Stimulated activated CD4-positive, alpha-beta T cell treated with anti-CD3 and anti-CD28 coated beads, TNF-alpha, amount 100 ng/mL, for 24 hours (primary cell): ENCODE measurements around the gene SLC7A7.
"Not testable (repeated sequence)": the region's sequence is repeated elsewhere in the genome, so short reads cannot be mapped to it uniquely, and the experiment has no call there.

Experiments
- DNase-seq, 3 experiments: peaks; one replicate each; pipeline ENCODE4 v3.0.0-alpha.2; 2020; ENCODE audit warnings: low read depth in 3 of 3

Gene SLC7A7

DNA sequence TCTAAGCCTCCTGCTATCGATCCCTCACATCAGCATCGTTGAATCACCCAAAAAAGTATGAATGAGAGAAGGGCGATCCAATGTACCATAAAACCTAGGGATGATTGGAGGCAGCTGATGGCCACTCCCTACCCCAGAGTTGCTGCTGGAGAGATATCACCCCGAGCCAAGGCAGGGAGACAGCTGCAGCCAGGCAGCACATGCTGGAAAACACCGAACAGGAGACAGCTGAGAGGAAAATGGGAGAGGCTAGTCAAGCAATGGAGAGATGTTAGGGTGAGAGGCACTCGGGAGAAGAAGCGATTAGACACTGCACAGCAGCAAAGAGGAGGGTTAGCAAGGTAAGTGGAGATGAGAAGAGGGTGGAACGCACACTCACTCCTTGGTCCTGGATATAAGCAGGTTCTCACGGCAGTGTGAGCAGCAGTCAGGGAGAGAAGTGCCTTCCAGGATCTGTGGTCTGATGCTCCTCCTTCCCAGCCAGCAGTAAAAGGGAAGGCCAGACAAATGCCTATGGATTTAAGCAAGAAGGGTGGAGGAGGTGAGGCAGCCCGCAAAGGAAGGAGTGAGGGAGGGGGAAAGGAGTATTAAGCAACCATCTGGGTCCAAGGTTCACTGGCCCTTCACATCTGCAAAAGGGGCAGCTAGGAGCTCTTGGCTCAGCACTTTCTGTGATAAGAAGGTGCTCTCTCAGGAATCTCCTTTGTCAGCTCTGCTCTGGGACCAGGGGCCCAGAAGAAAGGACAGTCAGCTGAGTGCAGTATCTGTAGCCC is at the start of gene SLC7A7:
Gene SLC7A7, minus strand, starts transcription at position 495 of the 773 bp plus-strand sequence. CDS start 2,037 bp downstream, outside the sequence.
- no peak for DNase-seq

DNA sequence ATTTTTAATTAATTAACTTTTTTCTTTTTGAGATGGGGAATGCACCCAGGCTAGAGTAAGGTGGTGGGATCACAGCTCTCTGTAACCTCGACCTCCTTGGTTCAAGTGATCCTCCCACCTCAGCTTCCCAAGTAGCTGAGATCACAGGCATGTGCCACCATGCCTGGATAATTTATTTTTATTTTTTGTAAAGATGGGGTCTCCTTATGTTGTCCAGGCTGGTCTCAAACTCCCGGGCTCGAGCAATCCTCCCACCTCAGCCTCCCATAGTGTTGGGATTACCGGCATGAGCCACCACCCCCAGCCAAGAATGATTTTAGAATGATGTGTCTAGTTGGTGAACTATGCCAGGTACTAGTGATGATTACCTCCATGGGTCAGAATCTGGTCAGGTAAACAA is 49.7 kb upstream of the SLC7A7 start:
- DNase-seq, result no peak

GRCh38 chr14:22861651-22862050 is 46.4 kb upstream of the SLC7A7 start:
- no peak for DNase-seq

GRCh38 chr14:22860377-22860776 is 45.1 kb upstream of the SLC7A7 start:
- not testable (repeated sequence) for DNase-seq

GRCh38 chr14:22856428-22856827 is 41.2 kb upstream of the SLC7A7 start:
- DNase-seq, result no peak

GRCh38 chr14:22854963-22855724 is 39.9 kb upstream of the SLC7A7 start:
- no peak for DNase-seq

DNA sequence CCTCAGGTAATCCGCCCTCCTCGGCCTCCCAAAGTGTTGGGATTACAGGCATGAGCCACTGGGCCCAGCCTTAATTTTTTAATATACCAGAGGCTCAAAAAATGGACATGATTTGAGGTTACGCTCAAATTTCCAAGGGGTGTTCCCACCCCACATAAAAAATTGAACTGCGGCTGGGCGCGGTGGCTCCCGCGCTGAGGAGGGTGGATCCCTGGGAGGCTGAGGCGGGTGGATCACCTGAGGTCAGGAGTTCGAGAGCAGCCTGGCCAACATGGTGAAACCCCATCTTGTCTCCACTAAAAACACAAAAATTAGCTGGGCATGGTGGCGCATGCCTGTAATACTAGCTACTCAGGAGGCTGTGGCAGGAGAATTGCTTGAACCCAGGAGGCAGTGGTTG is 39.1 kb upstream of the SLC7A7 start:
- DNase-seq, result not testable (repeated sequence)

DNA sequence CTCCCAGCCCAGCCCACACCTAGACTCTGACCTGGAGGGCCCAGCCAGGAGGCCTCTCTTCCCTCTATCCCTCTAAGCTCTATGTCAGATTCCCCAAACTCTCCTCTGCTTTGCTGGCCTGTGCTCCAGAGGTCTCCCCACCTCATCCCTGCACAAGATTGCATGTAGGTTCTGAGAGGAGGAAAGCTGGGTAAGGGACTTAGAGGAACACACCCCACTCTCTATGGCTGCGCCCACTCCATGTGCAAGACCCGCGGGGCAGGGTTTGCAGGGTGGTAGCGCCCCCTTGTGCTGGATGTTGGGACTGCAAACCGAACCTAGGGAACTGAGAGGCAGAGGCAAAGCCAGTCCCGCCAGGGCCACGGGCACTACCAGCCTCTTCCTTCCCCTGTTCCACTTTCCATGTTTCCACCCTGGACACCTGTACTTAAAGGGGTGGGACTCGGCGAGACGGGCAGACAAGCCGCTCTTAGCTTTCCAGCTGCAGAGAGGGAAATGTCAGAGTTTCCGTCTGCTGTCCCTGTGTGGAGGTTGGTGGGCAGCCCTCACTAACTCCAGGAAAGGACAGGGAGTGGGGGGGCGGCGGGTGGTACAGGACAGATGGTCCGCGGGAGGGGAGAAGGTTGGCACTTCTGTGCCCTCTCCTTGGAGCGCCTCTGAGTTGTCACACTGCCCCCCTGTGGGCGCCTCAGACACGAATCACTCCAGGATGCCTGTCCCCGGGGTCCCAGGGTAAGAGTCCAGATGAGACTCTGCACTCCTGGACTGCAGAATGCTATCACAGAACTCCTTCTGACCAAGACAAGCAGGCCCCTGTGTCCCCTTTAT is 37.9 kb upstream of the SLC7A7 start:
- DNase-seq, result peak; percentile 85 to 95 (median 89)

GRCh38 chr14:22852599-22852939 is 37.3 kb upstream of the SLC7A7 start:
- no peak for DNase-seq

- not testable (repeated sequence) for DNase-seq
Measured at GRCh38 chr14:22852178-22852577, 36.9 kb upstream of the SLC7A7 start.

DNA sequence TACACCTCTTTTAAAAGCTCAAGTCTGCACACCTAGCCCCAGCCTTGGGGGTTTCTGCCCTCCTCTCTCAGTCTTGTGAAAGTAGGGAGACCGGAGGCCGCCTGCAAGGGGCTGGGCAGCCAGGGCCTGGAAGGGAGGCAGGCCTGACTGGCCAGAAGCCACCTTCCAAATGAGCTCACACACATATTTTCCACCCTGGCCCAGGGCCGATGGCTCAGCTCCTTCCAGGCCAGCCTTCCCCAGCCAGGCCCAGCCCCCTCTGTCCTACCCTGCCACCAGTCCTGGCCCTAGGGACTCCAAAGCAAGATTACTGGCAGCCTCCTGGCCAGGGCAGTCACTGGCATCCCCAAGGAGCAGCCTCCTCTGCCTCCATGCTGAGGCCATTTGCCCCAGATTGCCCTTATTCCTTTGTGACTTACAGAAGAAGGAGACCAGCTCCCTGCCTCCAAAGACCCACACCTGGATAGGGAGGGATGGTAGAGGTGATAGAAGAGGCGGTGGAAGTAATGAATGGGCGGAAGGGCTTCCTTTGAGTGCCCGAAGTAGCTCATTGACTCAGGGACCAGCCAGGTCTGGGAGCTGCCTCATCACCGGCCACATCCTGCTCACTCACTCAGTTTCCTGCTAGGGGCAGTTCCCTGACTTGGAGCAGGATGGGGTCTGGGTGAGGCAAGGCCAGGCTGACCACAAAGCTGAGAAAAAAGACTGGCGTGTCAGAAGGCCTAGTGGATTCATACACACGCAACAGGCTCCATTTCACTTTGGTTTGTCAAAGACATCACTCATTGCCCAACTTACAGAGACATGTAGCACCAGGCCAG is 35.9 kb upstream of the SLC7A7 start:
- peak in 1 of 3 experiments; percentile 26 for DNase-seq

DNA sequence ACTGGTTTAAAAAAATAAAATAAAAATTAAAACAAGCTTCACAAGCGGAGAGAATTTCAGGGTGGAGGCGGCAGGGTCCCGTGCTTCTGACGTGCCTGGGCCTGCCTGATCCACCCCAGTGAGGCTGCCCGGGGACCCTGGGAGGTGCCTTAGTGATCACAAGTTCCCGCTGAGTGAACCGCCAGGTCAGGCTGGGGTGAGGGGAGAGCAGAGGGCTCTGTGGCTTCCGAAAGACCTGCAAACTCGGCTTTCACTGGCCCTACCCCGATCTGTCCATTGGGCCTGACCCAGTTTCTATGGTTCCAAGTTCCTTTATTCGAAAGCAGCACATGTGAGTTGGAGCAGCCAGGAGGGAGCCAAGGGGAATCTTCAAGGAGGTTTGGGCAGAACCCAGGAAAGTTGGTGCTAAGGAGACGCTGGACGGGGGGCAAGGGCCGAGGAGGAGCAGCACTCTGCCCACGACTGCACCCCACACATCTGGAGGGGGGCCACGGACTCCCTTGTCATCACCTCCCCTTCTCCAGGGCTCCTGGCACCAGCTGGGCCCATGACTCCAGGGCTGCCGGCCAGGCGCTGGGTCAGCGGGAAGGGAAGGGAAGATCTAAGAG is 34.1 kb upstream of the SLC7A7 start:
- no peak for DNase-seq

DNA sequence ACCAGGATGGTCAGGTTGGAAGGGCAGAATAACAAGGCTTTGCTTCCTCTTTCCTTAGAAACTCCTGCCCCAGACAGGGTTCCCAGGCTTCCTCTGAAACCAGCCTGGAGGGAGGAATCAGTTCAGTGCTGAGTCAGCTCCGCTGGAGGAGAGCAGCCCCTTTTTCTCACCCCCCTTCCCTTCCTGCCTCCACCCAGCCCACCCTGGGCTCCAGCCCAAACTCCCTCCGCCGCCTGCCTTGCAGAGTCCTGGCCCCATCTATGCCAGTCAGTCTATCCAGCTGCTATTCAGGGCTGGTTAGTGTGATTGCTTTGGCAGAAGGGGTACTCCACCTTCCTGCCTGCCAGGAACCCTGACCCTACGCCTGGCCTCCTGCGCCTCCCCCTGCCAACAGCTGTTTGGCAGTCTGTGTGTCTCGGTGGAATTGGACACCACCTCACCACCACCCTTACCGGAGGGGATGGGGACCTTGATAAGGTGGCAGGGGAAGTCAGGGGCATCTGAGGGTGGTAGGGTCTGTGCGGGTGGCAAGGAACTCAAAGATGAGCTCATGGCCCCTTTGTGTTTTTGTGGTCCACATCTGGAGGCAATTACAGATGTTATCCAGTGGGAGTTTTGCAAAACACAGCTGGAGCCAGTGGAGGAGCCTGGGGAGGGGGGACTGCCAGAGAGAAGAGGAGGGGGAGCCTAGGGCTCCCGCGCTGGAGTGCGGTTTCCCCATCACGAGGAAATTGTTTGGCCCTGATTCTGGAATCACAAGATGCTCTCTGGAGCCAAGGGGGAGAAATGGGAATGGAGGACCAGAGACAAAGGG is 33.3 kb upstream of the SLC7A7 start:
- no peak for DNase-seq

DNA sequence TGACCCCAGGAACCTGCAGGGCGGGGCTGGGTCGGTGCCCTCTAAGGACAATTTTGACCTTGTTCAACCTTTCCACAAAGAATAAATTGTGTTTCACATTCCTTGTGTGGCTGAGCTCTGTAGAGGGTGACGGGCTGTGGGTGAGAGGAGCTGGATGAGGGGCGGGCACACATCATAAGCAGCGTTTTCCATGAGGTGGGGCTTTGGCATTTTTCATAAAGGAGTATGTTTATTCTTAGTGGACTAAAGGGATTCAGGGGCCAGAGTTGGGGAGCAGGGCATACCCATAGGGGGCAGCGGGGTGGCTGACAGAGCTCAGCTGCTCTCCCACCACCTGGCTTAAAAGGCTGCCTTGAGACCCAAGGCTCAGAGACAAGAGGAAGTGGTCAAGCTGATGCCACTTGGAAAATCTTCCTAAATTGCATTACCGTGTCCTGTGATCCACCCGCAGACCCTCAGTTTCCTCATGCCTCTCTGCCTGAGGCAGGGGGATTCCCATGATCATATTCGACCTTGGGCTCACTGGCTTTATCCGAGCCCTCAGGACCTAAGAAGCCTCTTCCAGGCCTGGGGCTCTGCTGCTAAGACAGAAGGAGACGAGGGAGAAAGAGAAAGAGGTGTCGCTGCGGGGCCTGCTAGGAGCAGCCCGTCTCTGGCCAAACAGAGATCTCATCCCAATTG is 32.6 kb upstream of the SLC7A7 start:
- no peak for DNase-seq

GRCh38 chr14:22846811-22847307 is 31.6 kb upstream of the SLC7A7 start:
- DNase-seq, result no peak

GRCh38 chr14:22845821-22846625 is 30.8 kb upstream of the SLC7A7 start:
- no peak for DNase-seq

DNA sequence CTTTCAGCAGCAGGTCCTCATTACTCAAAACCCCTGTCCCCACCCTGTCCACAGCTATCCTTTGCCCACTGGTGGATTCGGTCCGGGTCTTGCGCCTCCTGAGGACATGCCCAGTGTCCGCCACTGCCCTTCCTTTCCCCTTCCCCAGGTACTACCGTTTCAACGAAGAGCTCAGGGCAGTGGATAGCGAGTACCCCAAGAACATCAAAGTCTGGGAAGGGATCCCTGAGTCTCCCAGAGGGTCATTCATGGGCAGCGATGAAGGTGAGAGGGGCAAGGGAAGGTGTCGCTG is 29.8 kb upstream of the SLC7A7 start:
- no peak for DNase-seq

- DNase-seq, result no peak
Measured at GRCh38 chr14:22844221-22845102, 29.2 kb upstream of the SLC7A7 start.
